Muscle layer of duodenum (tissue), 2 donors: ENCODE data around the gene RNU6-9.
A peak's percentile ranks its signal among the peaks of the same experiment; 100 is the strongest.
"Not testable (repeated sequence)": the region's sequence is repeated elsewhere in the genome, so short reads cannot be mapped to it uniquely, and the experiment has no call there.

Source experiments
- H3K27ac ChIP-seq: one replicate; pipeline ENCODE4 v1.7.0; 2013; ENCODE audit warnings: mild to moderate bottlenecking, low read length
- H3K27me3 ChIP-seq: one replicate; pipeline ENCODE4 v1.7.0; 2013; ENCODE audit warnings: low read depth, mild to moderate bottlenecking, control low read depth, low read length
- H3K36me3 ChIP-seq, 2 donors: one replicate each; pipeline ENCODE4 v1.7.0; 2013; ENCODE audit warnings: low read length in 2 of 2, control low read depth in 1 of 2, mild to moderate bottlenecking in 1 of 2; ENCODE audit not compliant: insufficient read depth in 2 of 2, control insufficient read depth in 1 of 2
- H3K4me1 ChIP-seq, 2 donors: one replicate each; pipeline ENCODE4 v1.7.0; 2013; ENCODE audit warnings: low read length in 2 of 2, mild to moderate bottlenecking in 2 of 2, control low read depth in 1 of 2, moderate library complexity in 1 of 2; ENCODE audit not compliant: insufficient read depth in 2 of 2, control insufficient read depth in 1 of 2
- H3K4me3 ChIP-seq, 2 donors: one replicate each; pipeline ENCODE4 v1.7.0; 2013; ENCODE audit warnings: low read length in 2 of 2, low read depth in 1 of 2, mild to moderate bottlenecking in 1 of 2
- H3K9me3 ChIP-seq, 2 donors: one replicate each; pipeline ENCODE4 v1.7.0; 2013; ENCODE audit warnings: low read length in 2 of 2, control low read depth in 1 of 2, mild to moderate bottlenecking in 1 of 2; ENCODE audit not compliant: control insufficient read depth in 1 of 2
- donor health status: healthy.

The RNU6-9 gene

DNA sequence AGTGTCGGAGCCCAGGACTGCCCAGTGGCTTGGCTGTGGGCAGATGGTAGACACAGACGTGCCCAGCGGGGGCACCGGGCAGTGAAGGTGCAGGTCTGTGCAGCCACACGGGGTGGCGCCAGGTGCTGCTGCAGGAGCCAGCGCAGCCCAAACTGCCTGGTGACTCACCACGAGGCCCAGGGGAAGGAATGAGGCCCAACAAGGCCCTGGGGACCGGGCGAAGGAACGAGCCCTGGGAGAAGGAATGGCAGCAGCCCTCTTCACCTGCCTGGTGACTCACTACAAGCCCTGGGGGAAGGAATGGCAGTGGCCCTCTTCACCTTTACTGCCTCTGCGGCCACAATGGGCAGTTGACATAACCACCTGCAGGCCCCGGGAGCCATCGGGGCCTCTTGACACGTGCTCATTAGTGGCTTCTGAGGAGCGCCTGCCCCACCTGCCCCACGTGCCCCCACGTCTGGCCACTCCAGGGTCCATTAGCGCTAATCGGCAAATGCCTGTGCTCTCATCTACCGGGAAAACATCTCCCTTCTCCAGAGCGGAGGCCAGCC lies 9.5 kb upstream of the RNU6-9 start:
- Histone ChIP-seq H3K36me3 (peaks cover 16 to 80% of the 10 kb centered on the region in 2 donors), H3K27ac (no peak overlapping the region), H3K4me3 (no peak overlapping the region), H3K27me3 (no peaks in the 10 kb centered on the region), H3K9me3 (no peaks in the 10 kb centered on the region), H3K4me1 (no peaks in the 10 kb centered on the region)

DNA sequence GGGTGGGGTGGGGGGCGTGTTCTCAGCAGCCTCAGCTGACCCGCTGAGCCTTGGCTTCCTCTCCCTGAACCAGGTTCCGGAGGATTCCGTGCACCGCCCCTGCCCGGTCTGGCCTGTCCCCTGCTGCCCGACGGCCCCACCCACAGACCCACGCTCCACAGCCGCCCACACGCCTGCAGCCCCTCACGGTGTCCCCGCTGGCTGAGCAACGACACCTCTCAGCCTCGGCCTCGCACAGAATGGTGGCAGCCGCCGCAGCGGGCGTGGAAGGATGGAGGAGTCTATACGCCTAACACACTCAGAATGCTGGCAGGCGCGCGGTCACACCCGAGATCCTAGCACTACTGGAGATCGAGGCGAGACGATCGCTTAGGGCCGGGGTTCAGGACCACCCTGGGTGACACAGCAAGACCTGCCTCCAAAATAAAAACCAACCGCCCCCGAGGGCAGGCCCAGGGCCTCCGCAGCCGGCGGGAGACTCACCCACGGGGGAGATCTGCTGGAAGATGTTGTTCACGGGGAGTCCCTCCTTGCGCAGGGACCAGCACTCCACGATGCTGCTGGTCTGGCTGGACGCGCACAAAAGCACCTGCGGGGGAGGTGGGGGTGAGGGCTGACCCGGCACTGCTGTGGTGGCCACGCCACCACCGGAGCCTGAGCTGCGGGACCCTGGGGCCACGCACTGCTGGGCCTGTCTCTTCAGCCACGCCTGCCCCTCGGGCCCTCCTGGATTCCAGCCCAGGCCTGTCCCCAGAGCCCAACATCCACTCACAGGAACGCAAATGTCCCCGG lies 8.7 kb upstream of the RNU6-9 start:
- Histone ChIP-seq H3K36me3 (peaks cover 17 to 76% of the 10 kb centered on the region in 2 donors), H3K4me3 (no peak overlapping the region), H3K9me3 (no peaks in the 10 kb centered on the region), H3K27ac (no peak overlapping the region), H3K4me1 (no peaks in the 10 kb centered on the region), H3K27me3 (no peaks in the 10 kb centered on the region)

DNA sequence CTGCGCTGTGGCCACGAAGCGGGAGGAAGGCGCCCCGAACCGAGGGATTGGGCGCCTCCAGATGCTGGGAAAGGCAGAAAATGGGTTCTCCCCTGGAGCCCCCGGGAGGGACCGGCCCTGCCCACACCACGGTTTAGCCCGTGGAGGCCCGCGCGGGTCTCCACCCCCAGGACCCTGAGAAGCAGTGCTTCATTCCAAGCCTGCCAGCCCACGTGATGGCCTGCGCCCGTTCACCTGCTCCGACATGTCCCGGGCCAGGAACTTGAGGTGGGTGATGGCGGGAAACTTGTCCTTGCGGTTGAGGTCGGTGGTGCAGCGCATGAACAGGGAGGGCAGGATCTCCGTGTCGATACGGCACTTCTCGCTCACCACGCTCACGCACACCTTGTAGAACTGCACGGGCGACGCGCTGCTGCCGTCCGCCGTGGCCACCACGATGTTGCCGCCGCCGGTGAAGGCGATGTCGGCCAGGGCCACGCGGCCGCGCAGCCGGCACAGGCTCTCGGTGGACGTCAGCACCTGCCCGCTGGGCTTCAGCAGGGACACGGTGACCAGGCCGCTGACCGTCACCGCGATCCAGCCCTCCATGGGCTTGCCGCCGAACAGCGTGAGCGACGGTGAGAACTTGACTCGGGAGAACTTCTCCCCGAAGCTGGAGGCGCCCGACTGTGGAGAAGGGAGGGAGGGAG lies 7.6 kb upstream of the RNU6-9 start:
- Histone ChIP-seq H3K4me1 (peaks cover 0 to 1% of the 10 kb centered on the region in 2 donors), H3K27ac (no peak overlapping the region), H3K9me3 (no peaks in the 10 kb centered on the region), H3K36me3 (peaks cover 22 to 78% of the 10 kb centered on the region in 2 donors), H3K4me3 (no peak overlapping the region), H3K27me3 (no peaks in the 10 kb centered on the region)

DNA sequence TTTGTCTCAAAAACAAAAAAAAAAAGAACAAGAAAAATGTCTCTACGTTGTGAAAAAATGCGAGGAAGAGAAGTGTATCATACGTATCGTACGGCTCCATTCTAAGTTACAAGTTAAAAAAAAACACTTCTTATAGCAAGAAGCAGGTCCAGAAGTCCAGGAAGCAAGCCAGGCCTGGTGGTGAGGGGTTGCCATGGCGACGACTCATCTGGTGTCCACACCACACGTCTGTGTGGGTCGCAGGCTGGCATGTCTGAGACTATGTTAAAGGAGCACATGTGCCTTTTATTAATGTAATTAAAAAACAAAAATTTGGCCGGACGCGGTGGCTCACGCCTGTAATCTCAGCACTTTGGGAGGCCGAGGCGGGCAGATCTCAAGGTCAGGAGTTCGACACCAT lies 6.2 kb upstream of the RNU6-9 start:
- Histone ChIP-seq H3K4me3 (no peak overlapping the region), H3K4me1 (peaks cover 0 to 15% of the 10 kb centered on the region in 2 donors), H3K27me3 (no peaks in the 10 kb centered on the region), H3K27ac (no peak overlapping the region), H3K9me3 (no peaks in the 10 kb centered on the region), H3K36me3 (peaks cover 11 to 69% of the 10 kb centered on the region in 2 donors)

DNA sequence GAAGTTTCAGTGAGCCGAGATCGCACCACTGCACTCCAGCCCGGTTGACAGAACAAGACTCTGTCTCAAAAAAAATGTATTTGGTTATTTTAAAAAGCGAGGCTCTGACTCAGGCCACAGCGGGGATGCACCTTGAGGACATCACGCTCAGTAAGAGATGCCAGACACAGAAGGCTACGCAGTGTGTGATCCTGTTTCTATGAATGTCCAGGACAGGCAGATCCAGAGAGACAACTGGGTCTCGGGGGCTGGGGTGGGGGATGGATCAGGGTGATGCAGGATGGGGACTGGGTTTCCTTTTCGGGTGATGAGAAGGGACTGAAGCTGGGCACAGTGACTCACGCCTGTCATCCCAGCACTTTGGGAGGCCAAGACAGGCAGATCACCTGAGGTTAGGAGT lies 5.7 kb upstream of the RNU6-9 start:
- Histone ChIP-seq H3K9me3 (no peaks in the 10 kb centered on the region), H3K4me1 (peaks cover 0 to 18% of the 10 kb centered on the region in 2 donors), H3K27me3 (no peaks in the 10 kb centered on the region), H3K27ac (no peak overlapping the region), H3K36me3 (peaks cover 11 to 64% of the 10 kb centered on the region in 2 donors), H3K4me3 (no peak overlapping the region)

DNA sequence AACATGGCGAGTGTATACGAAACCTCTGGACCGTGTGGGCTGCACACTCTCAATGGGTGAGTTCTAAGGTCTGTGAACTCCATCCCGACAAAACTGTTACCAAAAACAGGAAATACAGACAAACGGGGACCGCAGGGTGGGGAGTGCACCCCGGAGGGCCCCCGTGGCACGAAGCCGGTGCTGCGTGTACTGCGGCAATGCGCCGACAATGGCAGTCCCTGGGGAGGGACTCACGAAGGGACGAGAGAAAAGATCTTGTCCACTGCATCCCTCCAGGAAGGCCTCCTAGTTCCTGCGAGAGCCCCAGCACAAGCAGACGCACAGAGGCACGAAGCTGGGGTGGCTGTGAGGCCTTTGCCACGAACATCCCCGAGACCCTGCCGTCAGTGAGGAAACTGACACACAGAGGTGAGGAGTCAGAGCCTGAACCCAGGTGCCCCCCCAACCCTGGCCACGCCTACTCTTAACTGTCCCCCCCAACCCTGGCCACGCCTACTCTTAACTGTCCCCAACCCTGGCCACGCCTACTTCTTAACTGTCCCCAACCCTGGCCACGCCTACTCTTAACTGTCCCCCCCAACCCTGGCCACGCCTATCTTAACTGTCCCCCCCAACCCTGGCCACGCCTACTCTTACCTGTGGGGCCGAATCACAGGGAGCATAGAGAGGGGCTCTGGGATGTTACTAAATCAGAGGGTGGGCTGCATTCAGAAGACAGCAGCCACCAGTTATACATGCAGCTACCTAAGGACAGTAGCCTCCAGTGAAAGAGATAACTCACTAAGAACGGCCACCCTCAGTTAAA lies 4.5 kb upstream of the RNU6-9 start:
- Histone ChIP-seq H3K9me3 (no peaks in the 10 kb centered on the region), H3K27me3 (no peaks in the 10 kb centered on the region), H3K36me3 (peaks cover 6 to 52% of the 10 kb centered on the region in 2 donors), H3K27ac (no peak overlapping the region), H3K4me3 (no peak overlapping the region), H3K4me1 (peaks cover 0 to 18% of the 10 kb centered on the region in 2 donors)

DNA sequence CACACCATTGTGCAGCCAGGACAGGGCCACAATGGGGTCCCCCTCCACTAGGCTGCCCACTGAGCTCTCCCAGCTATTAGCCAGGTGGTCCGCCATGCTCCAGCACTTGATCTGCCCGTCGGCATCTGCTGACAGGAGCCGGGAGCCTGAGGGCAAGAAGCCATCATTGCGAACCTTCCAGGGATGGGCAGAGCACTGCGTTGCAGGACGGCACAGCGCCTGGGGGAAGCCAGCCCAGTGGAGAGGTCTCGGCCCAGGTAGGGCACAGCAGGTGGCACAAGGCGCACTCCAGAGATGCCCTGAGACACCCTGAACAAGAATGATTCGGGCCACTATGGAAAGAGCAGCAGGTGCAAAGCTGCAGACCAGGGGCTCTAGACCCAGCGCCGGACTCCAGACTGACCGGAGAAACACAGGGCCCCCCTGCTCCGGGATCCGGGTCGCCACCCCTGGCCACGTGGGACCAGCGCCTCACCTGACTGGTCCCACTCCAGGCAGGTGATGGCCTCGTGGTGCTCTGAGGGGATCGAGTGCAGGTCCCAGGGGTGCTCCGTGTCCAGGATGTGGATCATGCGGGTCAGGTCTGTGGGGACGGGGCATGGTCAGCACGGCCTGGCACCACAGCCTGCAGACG lies 3.5 kb upstream of the RNU6-9 start:
- Histone ChIP-seq H3K36me3 (peaks cover 5 to 42% of the 10 kb centered on the region in 2 donors), H3K27ac (no peak overlapping the region), H3K9me3 (no peaks in the 10 kb centered on the region), H3K4me3 (no peak overlapping the region), H3K27me3 (no peaks in the 10 kb centered on the region), H3K4me1 (peaks cover 0 to 18% of the 10 kb centered on the region in 2 donors)

DNA sequence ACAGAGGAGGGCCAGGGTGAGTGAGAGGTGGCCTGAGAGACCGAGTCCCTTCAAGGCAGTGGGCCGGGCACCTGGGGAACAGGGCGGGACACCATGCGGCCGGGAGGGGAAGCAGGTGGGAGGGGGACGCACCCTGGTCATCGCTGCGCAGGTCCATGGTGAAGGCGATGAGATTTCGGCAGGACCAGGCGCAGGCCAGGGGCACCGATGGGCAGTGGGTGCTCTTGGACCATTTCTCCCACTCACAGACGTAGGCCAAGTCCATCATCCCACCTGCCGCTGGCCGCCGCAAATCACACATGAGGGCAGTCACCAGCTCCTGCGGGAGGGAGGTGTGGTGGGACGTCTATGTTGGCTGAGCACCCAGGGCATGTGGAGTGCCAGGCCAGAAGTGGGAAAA lies 2.5 kb upstream of the RNU6-9 start:
- no peak overlapping the region for H3K27ac ChIP-seq
- H3K9me3 ChIP-seq: no peaks in the 10 kb centered on the region
- peaks cover 5 to 31% of the 10 kb centered on the region in 2 donors for H3K36me3 ChIP-seq
- H3K4me1 ChIP-seq: peaks cover 0 to 18% of the 10 kb centered on the region in 2 donors
- H3K4me3 ChIP-seq: no peak overlapping the region
- no peaks in the 10 kb centered on the region for H3K27me3 ChIP-seq

DNA sequence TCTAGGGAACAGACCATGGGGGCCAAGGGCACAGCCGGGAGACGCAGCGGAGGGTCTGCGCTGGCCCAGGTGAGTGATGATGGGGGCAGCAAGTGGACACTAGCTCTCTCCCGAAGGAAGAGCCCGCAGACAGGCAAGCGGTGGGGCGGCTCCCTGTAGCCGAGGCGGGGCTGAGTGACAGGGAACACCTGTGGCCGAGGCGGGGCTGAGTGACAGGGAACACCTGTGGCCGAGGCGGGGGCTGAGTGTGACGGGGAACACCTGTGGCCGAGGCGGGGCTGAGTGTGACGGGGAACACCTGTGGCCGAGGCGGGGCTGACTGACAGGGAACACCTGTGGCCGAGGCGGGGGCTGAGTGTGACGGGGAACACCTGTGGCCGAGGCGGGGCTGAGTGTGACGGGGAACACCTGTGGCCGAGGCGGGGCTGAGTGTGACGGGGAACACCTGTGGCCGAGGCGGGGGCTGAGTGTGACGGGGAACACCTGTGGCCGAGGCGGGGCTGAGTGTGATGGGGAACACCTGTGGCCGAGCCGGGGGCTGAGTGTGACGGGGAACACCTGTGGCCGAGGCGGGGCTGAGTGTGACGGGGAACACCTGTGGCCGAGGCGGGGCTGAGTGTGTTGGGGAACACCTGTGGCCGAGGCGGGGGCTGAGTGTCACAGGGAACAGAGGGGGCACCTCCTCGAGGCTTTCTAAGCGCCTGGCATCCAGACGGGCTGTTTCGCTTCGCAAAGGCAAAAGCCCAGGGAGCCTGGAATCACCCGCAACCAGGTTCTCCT lies 1.7 kb upstream of the RNU6-9 start:
- peak overlapping the region; percentile 69 for H3K27ac ChIP-seq

DNA sequence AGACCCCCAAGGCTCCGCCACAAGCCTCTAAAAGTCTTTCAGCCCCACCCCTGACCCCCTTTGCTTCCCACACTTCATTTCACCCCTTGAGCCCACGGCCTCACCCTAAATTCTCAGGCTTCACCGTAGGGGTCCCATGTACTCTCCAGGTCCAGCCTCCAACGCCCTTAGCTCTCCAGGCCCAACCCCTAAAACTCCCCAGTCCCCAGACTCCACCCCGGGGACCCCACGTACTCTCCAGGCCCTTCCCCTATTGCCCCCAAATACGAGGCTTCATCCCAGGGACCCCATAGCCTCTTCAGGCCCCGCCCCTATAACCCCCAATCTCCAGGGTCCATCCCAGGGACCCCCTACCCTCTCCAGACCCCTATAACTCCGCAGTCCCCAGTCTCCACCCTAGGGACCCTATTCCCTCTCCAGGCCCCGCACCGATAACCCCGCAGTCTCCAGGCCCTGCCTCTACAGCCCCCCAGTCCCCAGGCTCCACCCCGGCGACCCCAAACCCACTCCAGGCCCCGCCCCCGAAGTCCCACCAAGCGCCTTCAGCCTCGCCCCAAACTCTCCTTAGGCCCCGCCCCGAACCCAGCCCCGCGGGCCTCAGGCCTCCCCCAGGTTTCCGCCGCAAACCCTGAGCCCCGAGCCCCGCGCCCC lies 916 bp upstream of the RNU6-9 start:
- Histone ChIP-seq H3K9me3 (no peaks in the 10 kb centered on the region), H3K36me3 (peaks cover 5 to 29% of the 10 kb centered on the region in 2 donors), H3K4me3 (peak overlapping the region; percentile 70 to 90), H3K4me1 (peaks cover 0 to 18% of the 10 kb centered on the region in 2 donors), H3K27me3 (no peaks in the 10 kb centered on the region), H3K27ac (peak overlapping the region; percentile 69)

More for the DNA sequence above, 1.7 kb upstream of the RNU6-9 start:
- not testable (repeated sequence) for H3K9me3 ChIP-seq, H3K27me3 ChIP-seq
- peak overlapping the region; percentile 70 to 90 for H3K4me3 ChIP-seq
- H3K4me1 ChIP-seq: peaks cover 0 to 18% of the 10 kb centered on the region in 2 donors
- peaks cover 5 to 24% of the 10 kb centered on the region in 2 donors for H3K36me3 ChIP-seq
